ENCODE results near the gene PCK2.

Gene PCK2

DNA sequence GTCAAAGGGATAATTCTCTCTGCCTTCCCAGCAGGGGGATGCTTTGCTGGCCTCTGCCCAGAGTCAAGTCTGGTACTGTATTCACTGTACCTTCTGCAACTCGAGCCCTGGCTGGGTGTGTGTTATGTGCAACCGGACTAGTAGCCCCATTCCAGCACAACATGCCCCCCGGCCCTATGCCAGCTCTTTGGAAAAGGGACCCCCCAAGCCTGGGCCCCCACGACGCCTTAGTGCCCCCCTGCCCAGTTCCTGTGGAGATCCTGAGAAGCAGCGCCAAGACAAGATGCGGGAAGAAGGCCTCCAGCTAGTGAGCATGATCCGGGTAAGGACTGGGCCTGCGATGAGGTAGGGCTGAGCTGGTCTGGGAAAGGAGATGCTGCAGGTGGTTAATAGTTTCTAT, 56.5 kb downstream of the PCK2 start:
- Histone ChIP-seq H3K4me3 (ENCODE audit: low read length, poor library complexity, severe bottlenecking) (no peak overlapping the region), H3K9ac (ENCODE audit: low read depth, low read length, poor library complexity, severe bottlenecking) (no peak overlapping the region), H3K4me1 (ENCODE audit: insufficient read depth, low read length, poor library complexity, severe bottlenecking) (peaks cover 20% of the 10 kb centered on the region), H2AFZ (ENCODE audit: low read length) (no peak overlapping the region), H3K27me3 (ENCODE audit: insufficient read depth, low read length, poor library complexity, severe bottlenecking) (no peaks in the 10 kb centered on the region), H3K79me2 (ENCODE audit: insufficient read depth, low read length) (peaks cover 48% of the 10 kb centered on the region), H3K36me3 (ENCODE audit: insufficient read depth, low read length) (peaks cover 38% of the 10 kb centered on the region; the same call in 1 of the 2 replicates), H3K4me2 (ENCODE audit: low read depth, low read length, poor library complexity, severe bottlenecking) (no peak overlapping the region), H3F3A (ENCODE audit: low read depth) (0 out of 2 replicates have a peak, but pooled peaks cover 2% of the 10 kb centered on the region), H3K9me3 (ENCODE audit: insufficient read depth, low read depth, low read length) (no peaks in the 10 kb centered on the region), H3K9me2 (replicated peaks; ENCODE audit: low read depth, low read length) (no peaks in the 10 kb centered on the region), H4K20me1 (ENCODE audit: insufficient read depth, low read length, poor library complexity, severe bottlenecking) (peaks cover 26% of the 10 kb centered on the region)
- no peak for TF ChIP-seq EZH2phosphoT487 (IDR thresholded peaks at IDR 0.05; ENCODE audit: borderline replicate concordance)
- TF ChIP-seq, protein P1, sequence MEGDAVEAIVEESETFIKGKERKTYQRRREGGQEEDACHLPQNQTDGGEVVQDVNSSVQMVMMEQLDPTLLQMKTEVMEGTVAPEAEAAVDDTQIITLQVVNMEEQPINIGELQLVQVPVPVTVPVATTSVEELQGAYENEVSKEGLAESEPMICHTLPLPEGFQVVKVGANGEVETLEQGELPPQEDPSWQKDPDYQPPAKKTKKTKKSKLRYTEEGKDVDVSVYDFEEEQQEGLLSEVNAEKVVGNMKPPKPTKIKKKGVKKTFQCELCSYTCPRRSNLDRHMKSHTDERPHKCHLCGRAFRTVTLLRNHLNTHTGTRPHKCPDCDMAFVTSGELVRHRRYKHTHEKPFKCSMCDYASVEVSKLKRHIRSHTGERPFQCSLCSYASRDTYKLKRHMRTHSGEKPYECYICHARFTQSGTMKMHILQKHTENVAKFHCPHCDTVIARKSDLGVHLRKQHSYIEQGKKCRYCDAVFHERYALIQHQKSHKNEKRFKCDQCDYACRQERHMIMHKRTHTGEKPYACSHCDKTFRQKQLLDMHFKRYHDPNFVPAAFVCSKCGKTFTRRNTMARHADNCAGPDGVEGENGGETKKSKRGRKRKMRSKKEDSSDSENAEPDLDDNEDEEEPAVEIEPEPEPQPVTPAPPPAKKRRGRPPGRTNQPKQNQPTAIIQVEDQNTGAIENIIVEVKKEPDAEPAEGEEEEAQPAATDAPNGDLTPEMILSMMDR (conservative IDR thresholded peaks at IDR 0.05; ENCODE audit: low read length): no peak

DNA sequence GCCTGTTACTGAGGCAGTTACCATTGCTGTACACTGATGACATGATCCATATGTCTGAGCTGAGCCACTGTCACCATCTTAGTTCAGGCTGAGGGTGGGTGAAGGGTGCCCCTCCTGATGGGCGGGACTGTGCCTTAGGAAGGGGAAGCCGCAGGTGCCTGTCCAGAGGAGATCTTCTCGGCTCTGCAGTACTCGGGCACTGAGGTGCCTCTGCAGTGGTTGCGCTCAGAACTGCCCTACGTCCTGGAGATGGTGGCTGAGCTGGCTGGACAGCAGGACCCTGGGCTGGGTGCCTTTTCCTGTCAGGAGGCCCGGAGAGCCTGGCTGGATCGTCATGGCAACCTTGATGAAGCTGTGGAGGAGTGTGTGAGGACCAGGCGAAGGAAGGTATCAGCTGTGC, 56.9 kb downstream of the PCK2 start:
- H3K27me3 ChIP-seq (ENCODE audit: insufficient read depth, low read length, poor library complexity, severe bottlenecking): no peaks in the 10 kb centered on the region
- TF ChIP-seq, protein P1 (conservative IDR thresholded peaks at IDR 0.05; ENCODE audit: low read length): no peak
- TF ChIP-seq EZH2phosphoT487 (IDR thresholded peaks at IDR 0.05; ENCODE audit: borderline replicate concordance): no peak
- H3K4me3 ChIP-seq (ENCODE audit: low read length, poor library complexity, severe bottlenecking): no peak overlapping the region
- no peaks in the 10 kb centered on the region for H3K9me3 ChIP-seq (ENCODE audit: insufficient read depth, low read depth, low read length)
- H3K36me3 ChIP-seq (ENCODE audit: insufficient read depth, low read length): peaks cover 42% of the 10 kb centered on the region; the same call in 1 of the 2 replicates
- no peak overlapping the region for H2AFZ ChIP-seq (ENCODE audit: low read length)
- H3K9ac ChIP-seq (ENCODE audit: low read depth, low read length, poor library complexity, severe bottlenecking): no peak overlapping the region
- H3K9me2 ChIP-seq (replicated peaks; ENCODE audit: low read depth, low read length): no peaks in the 10 kb centered on the region
- no peak overlapping the region for H3K4me2 ChIP-seq (ENCODE audit: low read depth, low read length, poor library complexity, severe bottlenecking)
- peaks cover 44% of the 10 kb centered on the region for H3K79me2 ChIP-seq (ENCODE audit: insufficient read depth, low read length)
- H4K20me1 ChIP-seq (ENCODE audit: insufficient read depth, low read length, poor library complexity, severe bottlenecking): peaks cover 22% of the 10 kb centered on the region
- H3F3A ChIP-seq (ENCODE audit: low read depth): 0 out of 2 replicates have a peak, but pooled peaks cover 2% of the 10 kb centered on the region
- H3K4me1 ChIP-seq (ENCODE audit: insufficient read depth, low read length, poor library complexity, severe bottlenecking): peaks cover 15% of the 10 kb centered on the region

DNA sequence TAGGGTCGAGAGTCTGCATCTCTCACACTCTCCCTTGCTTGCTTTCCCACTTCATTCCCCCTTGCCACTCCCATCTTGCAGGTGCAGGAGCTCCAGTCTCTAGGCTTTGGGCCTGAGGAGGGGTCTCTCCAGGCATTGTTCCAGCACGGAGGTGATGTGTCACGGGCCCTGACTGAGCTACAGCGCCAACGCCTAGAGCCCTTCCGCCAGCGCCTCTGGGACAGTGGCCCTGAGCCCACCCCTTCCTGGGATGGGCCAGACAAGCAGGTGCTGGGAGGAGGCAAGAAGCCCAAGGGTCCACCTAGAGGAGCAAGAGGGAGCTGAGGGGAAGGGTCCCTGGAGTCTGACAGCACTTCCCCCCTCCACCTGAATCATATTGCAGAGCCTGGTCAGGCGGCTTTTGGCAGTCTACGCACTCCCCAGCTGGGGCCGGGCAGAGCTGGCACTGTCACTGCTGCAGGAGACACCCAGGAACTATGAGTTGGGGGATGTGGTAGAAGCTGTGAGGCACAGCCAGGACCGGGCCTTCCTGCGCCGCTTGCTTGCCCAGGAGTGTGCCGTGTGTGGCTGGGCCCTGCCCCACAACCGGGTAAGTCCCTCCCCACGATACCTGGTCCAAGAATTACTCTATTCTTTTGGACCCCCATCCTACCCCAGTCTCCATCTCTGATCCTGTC, 57.4 kb downstream of the PCK2 start:
- Histone ChIP-seq H3F3A (ENCODE audit: low read depth) (0 out of 2 replicates have a peak, but pooled peaks cover 2% of the 10 kb centered on the region), H3K4me2 (ENCODE audit: low read depth, low read length, poor library complexity, severe bottlenecking) (no peak overlapping the region), H3K36me3 (ENCODE audit: insufficient read depth, low read length) (peaks cover 43% of the 10 kb centered on the region; the same call in 1 of the 2 replicates), H3K9ac (ENCODE audit: low read depth, low read length, poor library complexity, severe bottlenecking) (no peak overlapping the region), H3K4me1 (ENCODE audit: insufficient read depth, low read length, poor library complexity, severe bottlenecking) (peaks cover 12% of the 10 kb centered on the region), H2AFZ (ENCODE audit: low read length) (no peak overlapping the region), H4K20me1 (ENCODE audit: insufficient read depth, low read length, poor library complexity, severe bottlenecking) (peaks cover 21% of the 10 kb centered on the region), H3K79me2 (ENCODE audit: insufficient read depth, low read length) (peaks cover 40% of the 10 kb centered on the region), H3K27me3 (ENCODE audit: insufficient read depth, low read length, poor library complexity, severe bottlenecking) (no peaks in the 10 kb centered on the region), H3K9me2 (replicated peaks; ENCODE audit: low read depth, low read length) (no peaks in the 10 kb centered on the region), H3K9me3 (ENCODE audit: insufficient read depth, low read depth, low read length) (no peaks in the 10 kb centered on the region), H3K4me3 (ENCODE audit: low read length, poor library complexity, severe bottlenecking) (no peak overlapping the region)
- TF ChIP-seq, protein P1 (conservative IDR thresholded peaks at IDR 0.05; ENCODE audit: low read length): no peak

All from Loucy (cell line).